Suprapubic skin (tissue), 3 donors: ENCODE measurements around the gene ARHGAP10.

ENCODE experiments used
- POLR2A ChIP-seq, 2 donors: fragments of 450-650 bp; IDR thresholded peaks; one replicate each; pipeline ENCODE4 v1.6.1; 2017; ENCODE audit warnings: antibody characterized with exemption in 2 of 2, mild to moderate bottlenecking in 2 of 2, moderate library complexity in 2 of 2
- TF ChIP-seq, protein P1 (sequence below), 2 donors: fragments of 200-600 bp in 1 of 2; fragments of 450-650 bp in 1 of 2; sonication (generic) in 1 of 2; IDR thresholded peaks; one replicate each; pipeline ENCODE4 v1.5.1; 2016 to 2019; ENCODE audit warnings: antibody characterized with exemption in 2 of 2, mild to moderate bottlenecking in 1 of 2, moderate library complexity in 1 of 2

- no peak for TF ChIP-seq POLR2A (IDR thresholded peaks at IDR 0.05)
- TF ChIP-seq, protein P1, sequence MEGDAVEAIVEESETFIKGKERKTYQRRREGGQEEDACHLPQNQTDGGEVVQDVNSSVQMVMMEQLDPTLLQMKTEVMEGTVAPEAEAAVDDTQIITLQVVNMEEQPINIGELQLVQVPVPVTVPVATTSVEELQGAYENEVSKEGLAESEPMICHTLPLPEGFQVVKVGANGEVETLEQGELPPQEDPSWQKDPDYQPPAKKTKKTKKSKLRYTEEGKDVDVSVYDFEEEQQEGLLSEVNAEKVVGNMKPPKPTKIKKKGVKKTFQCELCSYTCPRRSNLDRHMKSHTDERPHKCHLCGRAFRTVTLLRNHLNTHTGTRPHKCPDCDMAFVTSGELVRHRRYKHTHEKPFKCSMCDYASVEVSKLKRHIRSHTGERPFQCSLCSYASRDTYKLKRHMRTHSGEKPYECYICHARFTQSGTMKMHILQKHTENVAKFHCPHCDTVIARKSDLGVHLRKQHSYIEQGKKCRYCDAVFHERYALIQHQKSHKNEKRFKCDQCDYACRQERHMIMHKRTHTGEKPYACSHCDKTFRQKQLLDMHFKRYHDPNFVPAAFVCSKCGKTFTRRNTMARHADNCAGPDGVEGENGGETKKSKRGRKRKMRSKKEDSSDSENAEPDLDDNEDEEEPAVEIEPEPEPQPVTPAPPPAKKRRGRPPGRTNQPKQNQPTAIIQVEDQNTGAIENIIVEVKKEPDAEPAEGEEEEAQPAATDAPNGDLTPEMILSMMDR (IDR thresholded peaks at IDR 0.05) = no peak
Observed at GRCh38 chr4:147880511-147880910, 148.6 kb downstream of the ARHGAP10 start.
